Psoas muscle (tissue), 8 donors: ENCODE data around the gene CSNK2A3. TPM values are rescaled to one million over a fixed set of nuclear protein-coding genes. Genes with fewer than 3 reads are reported as not detected.

Experiments
- ATAC-seq, 4 donors: fragments of 200-7000 bp; cut with Tn5 transposase; one replicate each; pipeline ENCODE4 v1.9.1; 2020; ENCODE audit warnings: moderate library complexity in 3 of 4, mild to moderate bottlenecking in 2 of 4
- DNase-seq, 2 donors: peaks; one replicate each; pipeline ENCODE4 v3.0.0-alpha.2; 2020
- H3K27ac ChIP-seq: fragments of 200-600 bp; one replicate; pipeline ENCODE4 v1.8.0; 2022
- H3K27me3 ChIP-seq, 3 donors: fragments of 200-600 bp in 1 of 3; one replicate each; pipeline versions ENCODE4 v1.6.1 to v1.8.0; 2013 to 2022; ENCODE audit warnings: low read length in 2 of 3, mild to moderate bottlenecking in 2 of 3, moderate library complexity in 1 of 3; ENCODE audit not compliant: insufficient read depth in 3 of 3
- H3K36me3 ChIP-seq, 2 donors: fragments of 200-600 bp in 1 of 2; one replicate each; pipeline versions ENCODE4 v1.6.1 to v1.8.0; 2013 to 2022; ENCODE audit warnings: low read depth in 1 of 2, mild to moderate bottlenecking in 1 of 2, moderate library complexity in 1 of 2; ENCODE audit not compliant: insufficient read depth in 1 of 2
- H3K4me1 ChIP-seq: fragments of 200-600 bp; one replicate; pipeline ENCODE4 v1.8.0; 2022
- H3K4me3 ChIP-seq: fragments of 200-600 bp; one replicate; pipeline ENCODE4 v1.8.0; 2022; ENCODE audit warnings: mild to moderate bottlenecking
- H3K9me3 ChIP-seq: fragments of 200-600 bp; one replicate; pipeline ENCODE4 v1.8.0; 2022
- CTCF ChIP-seq: fragments of 200-600 bp; IDR thresholded peaks from one replicate; pipeline ENCODE4 v1.8.0; 2022; ENCODE audit warnings: antibody characterized with exemption
- WGBS, 3 donors: extraction: QIAGEN DNeasy Blood & Tissue Kit; methylation state at CpG; one replicate each; pipeline versions ENCODE4 v1.1.6 to v1.1.7; 2013; 5-methylcytosine and 5-hydroxymethylcytosine counted together
- intact Hi-C, 2 donors: fragments of 100-400 bp; cut with DNase I; formaldehyde crosslinking; loops; one replicate each; pipeline versions ENCODE4 v1.11.0 to v1.14.2; 2022
- polyA plus RNA-seq, 3 donors: library from polyadenylated mRNA; stranded (reverse); fragments of 200-250 nt; gene quantifications; one replicate each; pipeline ENCODE4 v1.2.3, GENCODE V29; 2013
- total RNA-seq, 4 donors: library from RNA; stranded (reverse); fragmentation: NEBNext Ultra II Directional in 2 of 4; extraction: Animal tissue kit (Norgen Biotek cat#: 25700) in 2 of 4; gene quantifications; one replicate each; pipeline versions ENCODE4 v1.2.1 to v1.2.4, GENCODE V29; 2021 to 2023
- donor health status: healthy with polysubstance abuse.
- donor health status: DM: no; HTN: no; CAD: no; lungs with moderate emphysema.
- donor health status: Bipolar disorder and iron deficiency.
- donor health status: healthy.
- donor health status: DM: yes; HTN: yes; CAD: no.
- donor health status: DM: no; HTN: no; CAD: no.
- donor health status: DM: no; HTN: no; CAD: no.
- donor health status: DM: yes; HTN: yes; CAD: no.

The CSNK2A3 gene
- total and polyA plus RNA-seq, 7 donors = 0.52 to 2.0 (median 1.3) TPM; not detected in 1

GRCh38 chr11:11391796-11392463 lies 38.9 kb upstream of the CSNK2A3 start:
- no peaks in the 10 kb centered on the region for H3K27me3 ChIP-seq
- H3K4me3 ChIP-seq = no peak overlapping the region
- DNase-seq (peak in 1 of 2 donors; percentile 21), ATAC-seq (peak; percentile 15 to 64 (median 46))
- no peaks in the 10 kb centered on the region for H3K9me3 ChIP-seq
- WGBS, 3 donors = 68 to 74% (median 74%) methylated on average over 13 of the region's 13 CpGs
- no peaks in the 10 kb centered on the region for H3K36me3 ChIP-seq
- H3K4me1 ChIP-seq = peaks cover 16% of the 10 kb centered on the region
- H3K27ac ChIP-seq = no peak overlapping the region
- TF ChIP-seq CTCF = no peak
- intact Hi-C loops = no loop called here

GRCh38 chr11:11391169-11391568 lies 38.1 kb upstream of the CSNK2A3 start:
- Histone ChIP-seq H3K4me3 (no peak overlapping the region), H3K27me3 (no peaks in the 10 kb centered on the region), H3K9me3 (no peaks in the 10 kb centered on the region), H3K4me1 (peaks cover 16% of the 10 kb centered on the region), H3K27ac (no peak overlapping the region), H3K36me3 (no peaks in the 10 kb centered on the region)
- ATAC-seq (no peak), DNase-seq (no peak)
- intact Hi-C loops = no loop called here
- no peak for TF ChIP-seq CTCF

GRCh38 chr11:11390068-11390771 lies 37.2 kb upstream of the CSNK2A3 start:
- intact Hi-C loops = no loop called here
- no peaks in the 10 kb centered on the region for H3K27me3 ChIP-seq
- no peak overlapping the region for H3K27ac ChIP-seq
- no peaks in the 10 kb centered on the region for H3K36me3 ChIP-seq
- no peak for TF ChIP-seq CTCF
- ATAC-seq = no peak
- H3K4me1 ChIP-seq = peaks cover 16% of the 10 kb centered on the region
- DNase-seq = no peak
- H3K4me3 ChIP-seq = no peak overlapping the region
- H3K9me3 ChIP-seq = no peaks in the 10 kb centered on the region
- 95 to 99% (median 97%) methylated on average over 5 of the region's 5 CpGs for WGBS, 3 donors

DNA sequence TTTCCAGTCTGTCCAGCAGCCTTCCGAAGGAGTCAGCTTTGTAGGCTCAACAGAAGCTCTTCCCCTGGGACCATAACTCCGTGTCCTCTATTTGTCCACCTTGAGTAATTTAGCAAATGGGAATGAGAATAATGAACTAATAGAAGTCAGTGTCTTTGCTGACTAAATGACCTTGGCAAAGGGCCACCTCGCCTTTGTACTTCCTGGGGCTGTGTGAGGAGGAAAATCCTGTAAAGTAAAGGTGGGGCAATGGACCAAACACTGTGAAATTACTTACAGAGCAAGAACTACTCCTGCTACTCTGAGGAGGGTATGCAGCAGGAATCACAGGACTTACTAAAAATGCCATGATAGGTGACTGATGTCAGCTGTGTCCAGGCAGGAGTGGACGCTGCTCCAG lies 36.2 kb upstream of the CSNK2A3 start:
- intact Hi-C loops = no loop called here
- H3K27me3 ChIP-seq = no peaks in the 10 kb centered on the region
- no peaks in the 10 kb centered on the region for H3K9me3 ChIP-seq
- ATAC-seq = no peak
- no peak overlapping the region for H3K4me3 ChIP-seq
- DNase-seq = no peak
- H3K4me1 ChIP-seq = peaks cover 16% of the 10 kb centered on the region
- H3K27ac ChIP-seq = no peak overlapping the region
- WGBS, 3 donors = 59 to 77% (median 67%) methylated on average over 4 of the region's 4 CpGs
- H3K36me3 ChIP-seq = no peaks in the 10 kb centered on the region
- TF ChIP-seq CTCF = no peak
